ENCODE results near the gene ARHGAP32. TPM values are rescaled to one million over a fixed set of nuclear protein-coding genes. Genes with fewer than 3 reads are reported as not detected.

Gene ARHGAP32
- total and polyA plus RNA-seq, 5 donors from 2014 or later: 0.76 to 4.6 (median 1.1) TPM

- H3K9me3 ChIP-seq (ENCODE audit: control insufficient read depth in 2 of 2, low read length in 2 of 2): no peaks in the 10 kb centered on the region
- ATAC-seq (ENCODE audit: low read depth in 2 of 2): no peak
- no peak overlapping the region for H3K27ac Mint-ChIP-seq
- no peaks in the 10 kb centered on the region for H3K36me3 Mint-ChIP-seq
- H3K4me3 Mint-ChIP-seq: no peak overlapping the region
- H3K27ac ChIP-seq (ENCODE audit: insufficient read depth, low read length, poor library complexity, severe bottlenecking): no peak overlapping the region
- no peaks in the 10 kb centered on the region for H3K36me3 ChIP-seq (ENCODE audit: control insufficient read depth, insufficient read depth, low read length)
- no peaks in the 10 kb centered on the region for H3K27me3 ChIP-seq (ENCODE audit: control insufficient read depth, insufficient read depth, low read length)
- no peaks in the 10 kb centered on the region for H3K4me1 Mint-ChIP-seq
- peaks cover 6% of the 10 kb centered on the region for H3K27me3 Mint-ChIP-seq
- H3K9me3 Mint-ChIP-seq: peaks cover 0 to 4% (median 0%) of the 10 kb centered on the region in 7 donors
- H3K4me1 ChIP-seq (ENCODE audit: control insufficient read depth, insufficient read depth, low read length, poor library complexity, severe bottlenecking): no peaks in the 10 kb centered on the region
- DNase-seq: no peak
- no peak overlapping the region for H3K4me3 ChIP-seq (ENCODE audit: low read depth, low read length)
Observed at GRCh38 chr11:129045150-129045549, 147.0 kb downstream of the ARHGAP32 start.

DNA sequence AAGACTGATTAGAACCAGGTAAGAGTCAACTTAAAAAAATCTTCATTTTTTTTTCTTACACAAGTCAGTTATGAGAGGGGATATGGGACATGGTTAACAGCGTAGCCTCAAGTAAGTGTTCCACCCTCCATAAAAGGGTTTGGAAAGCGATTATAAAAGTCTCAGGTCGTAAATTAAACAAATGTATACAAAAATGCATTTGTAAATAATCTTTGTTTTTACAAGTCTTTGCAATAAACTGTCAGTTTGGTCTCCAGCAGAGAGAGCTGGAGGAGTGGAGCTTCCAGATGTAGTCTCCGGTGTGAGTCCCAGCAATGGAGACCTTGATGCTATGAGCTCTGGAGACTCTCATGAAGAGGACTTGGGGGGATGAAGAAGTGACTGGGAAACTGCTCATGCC, 149.6 kb downstream of the ARHGAP32 start:
- H3K9me3 Mint-ChIP-seq: peaks cover 0 to 7% (median 0%) of the 10 kb centered on the region in 7 donors
- H3K36me3 Mint-ChIP-seq: no peaks in the 10 kb centered on the region

GRCh38 chr11:129041611-129042018, 150.5 kb downstream of the ARHGAP32 start:
- Histone ChIP-seq H3K4me1 (ENCODE audit: control insufficient read depth, insufficient read depth, low read length, poor library complexity, severe bottlenecking) (no peaks in the 10 kb centered on the region), H3K27me3 (ENCODE audit: control insufficient read depth, insufficient read depth, low read length) (no peaks in the 10 kb centered on the region), H3K9me3 (ENCODE audit: control insufficient read depth in 2 of 2, low read length in 2 of 2) (no peaks in the 10 kb centered on the region), H3K4me3 (ENCODE audit: low read depth, low read length) (no peak overlapping the region), H3K36me3 (ENCODE audit: control insufficient read depth, insufficient read depth, low read length) (no peaks in the 10 kb centered on the region), H3K27ac (ENCODE audit: insufficient read depth, low read length, poor library complexity, severe bottlenecking) (no peak overlapping the region)
- H3K4me3 Mint-ChIP-seq: no peak overlapping the region
- H3K27ac Mint-ChIP-seq: no peak overlapping the region
- no peak for ATAC-seq (ENCODE audit: low read depth in 2 of 2)
- no peaks in the 10 kb centered on the region for H3K36me3 Mint-ChIP-seq
- no peaks in the 10 kb centered on the region for H3K27me3 Mint-ChIP-seq
- H3K4me1 Mint-ChIP-seq: no peaks in the 10 kb centered on the region
- peaks cover 0 to 7% (median 0%) of the 10 kb centered on the region in 7 donors for H3K9me3 Mint-ChIP-seq
- DNase-seq: no peak

More for the DNA sequence above, 149.6 kb downstream of the ARHGAP32 start:
- Mint-ChIP-seq H3K4me3 (no peak overlapping the region), H3K4me1 (no peaks in the 10 kb centered on the region), H3K27me3 (no peaks in the 10 kb centered on the region), H3K27ac (no peak overlapping the region)
- no peak for DNase-seq
- no peaks in the 10 kb centered on the region for H3K27me3 ChIP-seq (ENCODE audit: control insufficient read depth, insufficient read depth, low read length)
- H3K9me3 ChIP-seq (ENCODE audit: control insufficient read depth in 2 of 2, low read length in 2 of 2): no peaks in the 10 kb centered on the region
- H3K4me1 ChIP-seq (ENCODE audit: control insufficient read depth, insufficient read depth, low read length, poor library complexity, severe bottlenecking): no peaks in the 10 kb centered on the region
- H3K36me3 ChIP-seq (ENCODE audit: control insufficient read depth, insufficient read depth, low read length): no peaks in the 10 kb centered on the region
- ATAC-seq (ENCODE audit: low read depth in 2 of 2): no peak
- H3K27ac ChIP-seq (ENCODE audit: insufficient read depth, low read length, poor library complexity, severe bottlenecking): no peak overlapping the region
- H3K4me3 ChIP-seq (ENCODE audit: low read depth, low read length): no peak overlapping the region

GRCh38 chr11:129040934-129041333, 151.2 kb downstream of the ARHGAP32 start:
- no peak overlapping the region for H3K4me3 ChIP-seq (ENCODE audit: low read depth, low read length)

DNA sequence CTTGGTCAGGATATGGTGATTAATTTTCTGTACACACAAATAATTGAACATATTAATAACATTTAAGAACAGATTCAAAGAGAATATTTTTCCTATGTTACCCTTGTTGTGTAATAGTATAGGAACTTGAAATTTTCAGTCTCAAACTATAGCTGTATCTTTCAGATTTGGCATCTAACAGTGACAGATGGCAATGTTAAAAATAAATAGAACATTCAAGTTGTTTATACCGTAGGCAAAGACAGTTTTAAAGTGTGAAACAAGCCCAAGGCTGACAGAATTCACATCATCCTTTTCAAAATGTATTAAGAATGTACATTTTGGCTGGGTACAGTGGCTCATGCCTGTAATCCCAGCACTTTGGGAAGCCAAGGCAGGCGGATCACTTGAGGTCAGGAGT, 156.9 kb downstream of the ARHGAP32 start:
- no peak overlapping the region for H3K4me3 Mint-ChIP-seq

More at GRCh38 chr11:129040934-129041333, 151.2 kb downstream of the ARHGAP32 start:
- H3K4me1 ChIP-seq (ENCODE audit: control insufficient read depth, insufficient read depth, low read length, poor library complexity, severe bottlenecking): no peaks in the 10 kb centered on the region
- Mint-ChIP-seq H3K9me3 (peaks cover 0 to 7% (median 0%) of the 10 kb centered on the region in 7 donors), H3K36me3 (no peaks in the 10 kb centered on the region), H3K27me3 (no peaks in the 10 kb centered on the region), H3K4me3 (no peak overlapping the region), H3K27ac (no peak overlapping the region), H3K4me1 (no peaks in the 10 kb centered on the region)
- H3K36me3 ChIP-seq (ENCODE audit: control insufficient read depth, insufficient read depth, low read length): no peaks in the 10 kb centered on the region
- H3K27me3 ChIP-seq (ENCODE audit: control insufficient read depth, insufficient read depth, low read length): no peaks in the 10 kb centered on the region
- no peaks in the 10 kb centered on the region for H3K9me3 ChIP-seq (ENCODE audit: control insufficient read depth in 2 of 2, low read length in 2 of 2)
- DNase-seq (no peak), ATAC-seq (ENCODE audit: low read depth in 2 of 2) (no peak)
- H3K27ac ChIP-seq (ENCODE audit: insufficient read depth, low read length, poor library complexity, severe bottlenecking): no peak overlapping the region

DNA sequence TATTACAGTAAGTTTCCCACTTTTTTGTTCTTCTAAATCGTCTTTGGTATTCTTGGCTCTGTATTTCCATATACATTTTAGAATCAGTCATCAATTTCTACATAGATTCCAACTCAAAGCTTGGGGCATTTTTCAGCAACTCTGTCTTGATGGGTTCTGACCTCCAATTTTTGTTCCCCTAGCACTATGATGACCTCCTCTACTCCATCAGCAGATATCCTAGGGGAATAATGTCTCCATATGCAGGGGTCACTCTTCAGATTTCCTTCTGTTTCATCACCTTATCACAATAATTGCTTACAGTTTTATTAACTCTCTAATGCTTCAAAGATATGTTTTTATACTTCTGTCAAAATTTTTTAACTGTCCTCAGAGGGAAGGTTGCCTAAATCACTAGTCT, 158.1 kb downstream of the ARHGAP32 start:
- no peaks in the 10 kb centered on the region for H3K4me1 Mint-ChIP-seq
- Histone ChIP-seq H3K4me1 (ENCODE audit: control insufficient read depth, insufficient read depth, low read length, poor library complexity, severe bottlenecking) (no peaks in the 10 kb centered on the region), H3K27ac (ENCODE audit: insufficient read depth, low read length, poor library complexity, severe bottlenecking) (no peak overlapping the region), H3K9me3 (ENCODE audit: control insufficient read depth in 2 of 2, low read length in 2 of 2) (no peaks in the 10 kb centered on the region), H3K36me3 (ENCODE audit: control insufficient read depth, insufficient read depth, low read length) (no peaks in the 10 kb centered on the region), H3K27me3 (ENCODE audit: control insufficient read depth, insufficient read depth, low read length) (no peaks in the 10 kb centered on the region), H3K4me3 (ENCODE audit: low read depth, low read length) (no peak overlapping the region)
- H3K27ac Mint-ChIP-seq: no peak overlapping the region
- no peaks in the 10 kb centered on the region for H3K36me3 Mint-ChIP-seq
- H3K9me3 Mint-ChIP-seq: peaks cover 0 to 6% (median 0%) of the 10 kb centered on the region in 7 donors
- H3K27me3 Mint-ChIP-seq: peaks cover 7% of the 10 kb centered on the region
- no peak for ATAC-seq (ENCODE audit: low read depth in 2 of 2)
- no peak for DNase-seq
- H3K4me3 Mint-ChIP-seq: no peak overlapping the region

More for the DNA sequence above, 156.9 kb downstream of the ARHGAP32 start:
- DNase-seq (no peak), ATAC-seq (ENCODE audit: low read depth in 2 of 2) (no peak)
- no peaks in the 10 kb centered on the region for H3K9me3 ChIP-seq (ENCODE audit: control insufficient read depth in 2 of 2, low read length in 2 of 2)
- no peaks in the 10 kb centered on the region for H3K27me3 ChIP-seq (ENCODE audit: control insufficient read depth, insufficient read depth, low read length)
- H3K36me3 ChIP-seq (ENCODE audit: control insufficient read depth, insufficient read depth, low read length): no peaks in the 10 kb centered on the region
- Mint-ChIP-seq H3K4me1 (no peaks in the 10 kb centered on the region), H3K27ac (no peak overlapping the region), H3K9me3 (peaks cover 0 to 8% (median 0%) of the 10 kb centered on the region in 7 donors), H3K27me3 (peaks cover 7% of the 10 kb centered on the region), H3K36me3 (no peaks in the 10 kb centered on the region)
- H3K27ac ChIP-seq (ENCODE audit: insufficient read depth, low read length, poor library complexity, severe bottlenecking): no peak overlapping the region
- H3K4me3 ChIP-seq (ENCODE audit: low read depth, low read length): no peak overlapping the region
- H3K4me1 ChIP-seq (ENCODE audit: control insufficient read depth, insufficient read depth, low read length, poor library complexity, severe bottlenecking): no peaks in the 10 kb centered on the region

- H3K36me3 ChIP-seq (ENCODE audit: control insufficient read depth, insufficient read depth, low read length): no peaks in the 10 kb centered on the region
- Mint-ChIP-seq H3K36me3 (no peaks in the 10 kb centered on the region), H3K27ac (peak overlapping the region in 2 of 3 donors; percentile 74 to 83), H3K9me3 (peaks cover 0 to 2% (median 0%) of the 10 kb centered on the region in 7 donors), H3K4me1 (peaks cover 0 to 16% (median 2%) of the 10 kb centered on the region in 4 donors), H3K27me3 (peaks cover 10% of the 10 kb centered on the region), H3K4me3 (peak overlapping the region in 3 of 4 donors; percentile 56 to 87 (median 84))
- H3K27me3 ChIP-seq (ENCODE audit: control insufficient read depth, insufficient read depth, low read length): no peaks in the 10 kb centered on the region
- no peak overlapping the region for H3K27ac ChIP-seq (ENCODE audit: insufficient read depth, low read length, poor library complexity, severe bottlenecking)
- no peaks in the 10 kb centered on the region for H3K9me3 ChIP-seq (ENCODE audit: control insufficient read depth in 2 of 2, low read length in 2 of 2)
- ATAC-seq (ENCODE audit: low read depth in 2 of 2) (peak; percentile 76 to 79), DNase-seq (peak in 2 of 3 donors; percentile 16 to 44)
- H3K4me1 ChIP-seq (ENCODE audit: control insufficient read depth, insufficient read depth, low read length, poor library complexity, severe bottlenecking): no peaks in the 10 kb centered on the region
- H3K4me3 ChIP-seq (ENCODE audit: low read depth, low read length): peak overlapping the region; percentile 17
Observed at GRCh38 chr11:129023968-129024676, 168.0 kb downstream of the ARHGAP32 start.

DNA sequence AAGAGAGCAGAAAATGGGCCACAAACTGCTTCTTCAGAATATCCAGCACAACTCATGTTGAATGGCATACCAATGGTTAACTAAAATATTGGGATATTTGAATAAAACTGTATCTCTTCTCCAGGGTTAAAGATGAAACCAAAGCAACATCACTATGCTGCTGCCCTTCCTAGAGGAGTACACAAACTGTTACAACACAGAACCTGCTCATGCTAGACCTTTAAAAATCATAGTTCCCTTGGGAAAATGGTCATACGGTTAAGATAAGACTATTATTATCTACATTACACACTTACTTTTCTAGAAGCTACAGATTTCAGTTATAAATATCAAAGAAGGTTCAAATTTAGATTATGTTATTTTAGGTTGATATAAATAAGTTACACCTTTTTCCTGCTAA, 170.8 kb downstream of the ARHGAP32 start:
- Histone ChIP-seq H3K9me3 (ENCODE audit: control insufficient read depth in 2 of 2, low read length in 2 of 2) (no peaks in the 10 kb centered on the region), H3K27ac (ENCODE audit: insufficient read depth, low read length, poor library complexity, severe bottlenecking) (no peak overlapping the region), H3K4me1 (ENCODE audit: control insufficient read depth, insufficient read depth, low read length, poor library complexity, severe bottlenecking) (no peaks in the 10 kb centered on the region), H3K27me3 (ENCODE audit: control insufficient read depth, insufficient read depth, low read length) (peaks cover 2% of the 10 kb centered on the region), H3K4me3 (ENCODE audit: low read depth, low read length) (peak overlapping the region; percentile 39), H3K36me3 (ENCODE audit: control insufficient read depth, insufficient read depth, low read length) (no peaks in the 10 kb centered on the region)
- peaks cover 12% of the 10 kb centered on the region for H3K27me3 Mint-ChIP-seq
- peak overlapping the region; percentile 3 to 61 (median 48) for H3K4me3 Mint-ChIP-seq
- DNase-seq (no peak), ATAC-seq (ENCODE audit: low read depth in 2 of 2) (no peak)
- H3K4me1 Mint-ChIP-seq: peaks cover 0 to 20% (median 2%) of the 10 kb centered on the region in 4 donors
- peak overlapping the region in 2 of 3 donors; percentile 1 to 67 for H3K27ac Mint-ChIP-seq
- H3K9me3 Mint-ChIP-seq: no peaks in the 10 kb centered on the region
- no peaks in the 10 kb centered on the region for H3K36me3 Mint-ChIP-seq

Data from CD4-positive, CD25-positive, alpha-beta regulatory T cell (primary cell).